ENCODE results near the gene FILIP1L. TPM values are rescaled to one million over a fixed set of nuclear protein-coding genes. Genes with fewer than 3 reads are reported as not detected.
A peak's percentile ranks its signal among the peaks of the same experiment; 100 is the strongest.

Gene FILIP1L
- total RNA-seq, 1 donor from 2014 or later = 47.0 TPM

DNA sequence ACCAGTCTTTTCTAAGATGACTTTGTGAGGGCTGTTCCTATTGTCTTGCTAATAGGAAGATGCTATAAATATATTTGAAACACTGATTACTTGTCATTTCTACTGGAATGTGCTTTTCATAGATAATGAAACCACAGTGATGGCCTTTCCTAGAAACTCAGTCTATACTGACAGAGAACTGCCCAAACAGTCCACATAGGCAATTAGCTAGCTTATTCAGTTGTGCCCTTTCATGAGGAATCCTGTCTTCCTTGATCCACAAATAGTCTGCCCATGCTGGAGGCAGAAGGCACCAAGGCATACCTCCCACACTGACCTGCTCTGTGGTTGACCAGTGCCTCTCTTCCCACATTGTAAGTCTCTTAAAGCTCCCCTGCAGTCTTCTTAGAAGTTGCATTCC lies 160.7 kb downstream of the FILIP1L start:
- Mint-ChIP-seq H3K4me3 (ENCODE audit: unreplicated experiment) (no peak overlapping the region), H3K27ac (ENCODE audit: unreplicated experiment) (no peak overlapping the region), H3K27me3 (ENCODE audit: unreplicated experiment) (no peaks in the 10 kb centered on the region), H3K36me3 (ENCODE audit: unreplicated experiment) (no peaks in the 10 kb centered on the region), H3K9me3 (ENCODE audit: unreplicated experiment) (no peaks in the 10 kb centered on the region), H3K4me1 (ENCODE audit: unreplicated experiment) (peaks cover 20% of the 10 kb centered on the region)
- DNase-seq (ENCODE audit: extremely low spot score, unreplicated experiment) = no peak
- TF ChIP-seq, protein P1, sequence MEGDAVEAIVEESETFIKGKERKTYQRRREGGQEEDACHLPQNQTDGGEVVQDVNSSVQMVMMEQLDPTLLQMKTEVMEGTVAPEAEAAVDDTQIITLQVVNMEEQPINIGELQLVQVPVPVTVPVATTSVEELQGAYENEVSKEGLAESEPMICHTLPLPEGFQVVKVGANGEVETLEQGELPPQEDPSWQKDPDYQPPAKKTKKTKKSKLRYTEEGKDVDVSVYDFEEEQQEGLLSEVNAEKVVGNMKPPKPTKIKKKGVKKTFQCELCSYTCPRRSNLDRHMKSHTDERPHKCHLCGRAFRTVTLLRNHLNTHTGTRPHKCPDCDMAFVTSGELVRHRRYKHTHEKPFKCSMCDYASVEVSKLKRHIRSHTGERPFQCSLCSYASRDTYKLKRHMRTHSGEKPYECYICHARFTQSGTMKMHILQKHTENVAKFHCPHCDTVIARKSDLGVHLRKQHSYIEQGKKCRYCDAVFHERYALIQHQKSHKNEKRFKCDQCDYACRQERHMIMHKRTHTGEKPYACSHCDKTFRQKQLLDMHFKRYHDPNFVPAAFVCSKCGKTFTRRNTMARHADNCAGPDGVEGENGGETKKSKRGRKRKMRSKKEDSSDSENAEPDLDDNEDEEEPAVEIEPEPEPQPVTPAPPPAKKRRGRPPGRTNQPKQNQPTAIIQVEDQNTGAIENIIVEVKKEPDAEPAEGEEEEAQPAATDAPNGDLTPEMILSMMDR (IDR thresholded peaks at IDR 0.05) = no peak

DNA sequence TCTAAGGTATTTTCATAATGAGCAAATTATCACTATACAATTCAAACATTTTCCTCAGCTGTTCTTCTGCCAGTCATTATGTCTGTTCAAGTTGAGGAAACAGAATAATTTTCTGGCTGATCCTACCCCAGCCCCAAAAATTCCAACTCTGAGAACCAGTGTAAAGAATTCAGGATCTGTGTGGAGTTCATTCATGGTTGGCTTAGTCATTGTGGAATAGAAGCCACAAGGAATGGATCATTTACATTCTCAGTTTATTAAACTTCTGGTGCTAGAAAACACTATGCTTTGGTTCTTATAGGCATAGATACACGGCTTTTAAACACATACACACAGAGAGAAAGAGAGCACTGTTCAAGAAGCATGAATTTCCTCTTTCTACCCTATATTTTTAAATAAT lies 162.0 kb downstream of the FILIP1L start:
- Mint-ChIP-seq H3K27ac (ENCODE audit: unreplicated experiment) (peak overlapping the region; percentile 4), H3K4me3 (ENCODE audit: unreplicated experiment) (no peak overlapping the region), H3K27me3 (ENCODE audit: unreplicated experiment) (no peaks in the 10 kb centered on the region), H3K36me3 (ENCODE audit: unreplicated experiment) (no peaks in the 10 kb centered on the region), H3K4me1 (ENCODE audit: unreplicated experiment) (peaks cover 21% of the 10 kb centered on the region), H3K9me3 (ENCODE audit: unreplicated experiment) (no peaks in the 10 kb centered on the region)
- no peak for DNase-seq (ENCODE audit: extremely low spot score, unreplicated experiment)
- TF ChIP-seq, protein P1 (IDR thresholded peaks at IDR 0.05) = no peak

- H3K9me3 Mint-ChIP-seq (ENCODE audit: unreplicated experiment) = no peaks in the 10 kb centered on the region
- TF ChIP-seq, protein P1 (IDR thresholded peaks at IDR 0.05) = no peak
- no peak overlapping the region for H3K27ac Mint-ChIP-seq (ENCODE audit: unreplicated experiment)
- no peaks in the 10 kb centered on the region for H3K36me3 Mint-ChIP-seq (ENCODE audit: unreplicated experiment)
- no peak overlapping the region for H3K4me3 Mint-ChIP-seq (ENCODE audit: unreplicated experiment)
- DNase-seq (ENCODE audit: extremely low spot score, unreplicated experiment) = no peak
- H3K27me3 Mint-ChIP-seq (ENCODE audit: unreplicated experiment) = no peaks in the 10 kb centered on the region
- peaks cover 21% of the 10 kb centered on the region for H3K4me1 Mint-ChIP-seq (ENCODE audit: unreplicated experiment)
Measured at GRCh38 chr3:99951701-99952100, 162.6 kb downstream of the FILIP1L start.

DNA sequence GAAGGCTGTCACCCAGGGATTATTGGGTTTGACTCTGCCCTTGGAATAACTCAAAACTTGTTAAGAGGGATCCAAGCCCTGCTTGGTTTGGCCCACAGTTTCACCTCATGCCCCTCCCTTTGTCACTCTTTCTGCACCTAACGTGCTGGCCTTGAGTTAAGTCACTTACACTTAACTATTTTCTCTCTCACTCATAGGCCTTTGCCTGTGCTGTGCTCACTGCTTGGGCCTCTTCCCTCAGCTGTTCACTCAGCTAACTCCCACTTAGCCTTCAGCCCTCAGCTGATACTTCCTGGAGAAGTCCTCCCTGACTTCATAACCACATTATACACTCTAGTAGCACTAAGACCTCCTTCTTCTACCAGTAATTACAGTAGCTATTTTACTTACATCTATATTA lies 163.4 kb downstream of the FILIP1L start:
- Mint-ChIP-seq H3K27ac (ENCODE audit: unreplicated experiment) (peak overlapping the region; percentile 54), H3K4me1 (ENCODE audit: unreplicated experiment) (peaks cover 24% of the 10 kb centered on the region), H3K36me3 (ENCODE audit: unreplicated experiment) (no peaks in the 10 kb centered on the region), H3K27me3 (ENCODE audit: unreplicated experiment) (no peaks in the 10 kb centered on the region), H3K9me3 (ENCODE audit: unreplicated experiment) (no peaks in the 10 kb centered on the region), H3K4me3 (ENCODE audit: unreplicated experiment) (no peak overlapping the region)
- no peak for DNase-seq (ENCODE audit: extremely low spot score, unreplicated experiment)
- TF ChIP-seq, protein P1 (IDR thresholded peaks at IDR 0.05) = no peak

DNA sequence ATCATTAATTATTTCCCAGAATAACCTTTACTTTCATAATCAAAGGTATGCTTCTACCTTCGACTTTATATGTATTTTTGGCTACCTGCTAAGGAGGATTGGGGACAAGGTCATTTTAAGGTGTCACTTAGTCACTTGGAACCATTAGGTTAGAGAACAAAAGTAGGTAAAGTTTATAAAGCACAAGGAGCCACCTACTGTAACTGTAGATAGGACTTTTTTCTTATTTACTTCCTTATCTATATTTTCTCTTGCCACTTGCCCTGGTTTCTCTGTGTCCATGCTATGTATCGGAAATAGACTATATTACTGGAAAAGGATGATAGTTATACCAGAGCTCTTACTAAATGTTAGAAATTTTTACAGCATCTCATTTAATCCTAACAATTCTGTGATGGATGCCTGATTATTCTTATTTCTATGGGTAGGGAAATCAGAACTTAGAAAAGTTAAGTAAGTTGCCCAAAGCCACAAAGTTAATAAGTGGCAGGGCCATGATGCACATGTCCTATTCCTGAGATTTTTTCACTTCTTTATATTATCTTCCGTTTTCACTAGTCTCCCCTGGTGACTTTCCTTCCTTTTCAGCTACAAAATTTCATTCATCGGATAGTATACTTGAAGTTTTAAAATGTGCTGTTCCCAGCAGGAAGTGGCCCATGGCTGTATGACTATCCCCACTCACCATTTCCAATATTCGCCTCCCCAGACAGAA lies 164.2 kb downstream of the FILIP1L start:
- Mint-ChIP-seq H3K9me3 (ENCODE audit: unreplicated experiment) (no peaks in the 10 kb centered on the region), H3K27ac (ENCODE audit: unreplicated experiment) (peak overlapping the region; percentile 54), H3K27me3 (ENCODE audit: unreplicated experiment) (no peaks in the 10 kb centered on the region), H3K4me1 (ENCODE audit: unreplicated experiment) (peaks cover 32% of the 10 kb centered on the region), H3K36me3 (ENCODE audit: unreplicated experiment) (no peaks in the 10 kb centered on the region), H3K4me3 (ENCODE audit: unreplicated experiment) (no peak overlapping the region)
- DNase-seq (ENCODE audit: extremely low spot score, unreplicated experiment) = no peak
- TF ChIP-seq, protein P1 (IDR thresholded peaks at IDR 0.05) = no peak
